Fibroblast of lung (primary cell): ENCODE measurements around the gene ANLN. TPM values are rescaled to one million over a fixed set of nuclear protein-coding genes. Genes with fewer than 3 reads are reported as not detected.
"Not testable (repeated sequence)": the region's sequence is repeated elsewhere in the genome, so short reads cannot be mapped to it uniquely, and the experiment has no call there.

ENCODE experiments used
- DNase-seq, 2 donors: peaks; one replicate each; pipeline versions ENCODE4 v3.0.0 to v3.0.0-alpha.2; 2010; ENCODE audit warnings: low read depth in 2 of 2
- H2AFZ ChIP-seq: 2 replicates; pipeline ENCODE4 v1.5.1; 2012; ENCODE audit warnings: low read length, control low read depth, inconsistent platforms
- H3K27ac ChIP-seq: 2 replicates; pipeline ENCODE4 v1.5.1; 2011; ENCODE audit warnings: low read length, control low read depth; ENCODE audit not compliant: insufficient read depth
- H3K27me3 ChIP-seq: 2 replicates; pipeline ENCODE4 v1.5.1; 2011; ENCODE audit warnings: mild to moderate bottlenecking, low read length; ENCODE audit not compliant: control insufficient read depth, insufficient read depth
- H3K36me3 ChIP-seq: 2 replicates; pipeline ENCODE4 v1.5.1; 2011; ENCODE audit warnings: low read length; ENCODE audit not compliant: control insufficient read depth, insufficient read depth
- H3K4me1 ChIP-seq: 2 replicates; pipeline ENCODE4 v1.5.1; 2011; ENCODE audit warnings: low read length; ENCODE audit not compliant: control insufficient read depth, insufficient read depth; ENCODE audit errors: extremely low read depth
- H3K4me2 ChIP-seq: 2 replicates; pipeline ENCODE4 v1.5.1; 2011; ENCODE audit warnings: low read length, control low read depth; ENCODE audit not compliant: insufficient read depth; ENCODE audit errors: extremely low read depth
- H3K4me3 ChIP-seq, 4 experiments: fragments of 200-600 bp in 1 of 4; sonication (generic) in 1 of 4; replicated peaks in 1 of 4; 2 replicates each; pipeline ENCODE4 v1.5.1; 2011 to 2016; ENCODE audit warnings: low read length in 4 of 4, low read depth in 3 of 4, mild to moderate bottlenecking in 3 of 4, control low read depth in 2 of 4, inconsistent platforms in 1 of 4, mixed read lengths in 1 of 4; ENCODE audit not compliant: insufficient read depth in 1 of 4; ENCODE audit errors: control extremely low read depth in 1 of 4
- H3K79me2 ChIP-seq: 2 replicates; pipeline ENCODE4 v1.5.1; 2012; ENCODE audit warnings: mild to moderate bottlenecking, low read length, inconsistent platforms; ENCODE audit not compliant: control insufficient read depth, insufficient read depth
- H3K9ac ChIP-seq: 2 replicates; pipeline ENCODE4 v1.5.1; 2011; ENCODE audit warnings: mild to moderate bottlenecking, low read length, control low read depth; ENCODE audit not compliant: insufficient read depth
- H3K9me3 ChIP-seq: 2 replicates; pipeline ENCODE4 v1.5.1; 2012; ENCODE audit warnings: low read depth, low read length; ENCODE audit not compliant: control insufficient read depth, insufficient read depth
- H4K20me1 ChIP-seq: 2 replicates; pipeline ENCODE4 v1.5.1; 2011; ENCODE audit warnings: low read length; ENCODE audit not compliant: control insufficient read depth, insufficient read depth; ENCODE audit errors: extremely low read depth
- CTCF ChIP-seq, 2 donors: IDR thresholded peaks in 1 of 2; conservative IDR thresholded peaks in 1 of 2; 1 replicate in 1 of 2; 2 replicates in 1 of 2; pipeline ENCODE4 v1.5.1; 2011 to 2012; ENCODE audit warnings: low read length in 2 of 2, control low read depth in 1 of 2, inconsistent platforms in 1 of 2, low read depth in 1 of 2, mild to moderate bottlenecking in 1 of 2
- EZH2 ChIP-seq: IDR thresholded peaks from 2 replicates; pipeline ENCODE4 v1.5.1; 2012; ENCODE audit warnings: low read length, control low read depth, mild to moderate bottlenecking; ENCODE audit errors: missing control alignments
- polyA plus RNA-seq, 2 donors: library from polyadenylated mRNA; depleted of rRNA in 1 of 2; stranded (reverse) in 1 of 2; unstranded in 1 of 2; fragments of >200 nt; gene quantifications; 2 replicates each; pipeline ENCODE4 v1.2.1, GENCODE V29; 2011 to 2012; ENCODE audit warnings: missing spikeins in 1 of 2
- total RNA-seq: library from RNA; depleted of rRNA; stranded (reverse); fragments of >200 nt; gene quantifications from 2 replicates; pipeline ENCODE4 v1.2.1, GENCODE V29; 2014

Gene ANLN
- total and polyA plus RNA-seq, 2 donors (not counting 1 experiment from before 2014, with no cell fraction given), result 21.5 to 25.3 TPM

- DNase-seq, result no peak
- TF ChIP-seq CTCF (conservative IDR thresholded peaks at IDR 0.05 in 1 of 2, IDR thresholded peaks at IDR 0.05 in 1 of 2; ENCODE audit: low read depth in 1 of 2, low read length in 2 of 2) (no peak), EZH2 (no peak)
- H3K79me2 ChIP-seq, result no peaks in the 10 kb centered on the region
- no peak overlapping the region for H3K27ac ChIP-seq
- H3K9ac ChIP-seq, result no peak overlapping the region
- H3K4me2 ChIP-seq, result no peak overlapping the region
- no peak overlapping the region for H2AFZ ChIP-seq
- H3K4me1 ChIP-seq, result no peaks in the 10 kb centered on the region
- H3K36me3 ChIP-seq, result no peaks in the 10 kb centered on the region
- no peaks in the 10 kb centered on the region for H4K20me1 ChIP-seq
- no peak overlapping the region for H3K4me3 ChIP-seq
- H3K27me3 ChIP-seq, result peaks cover 7% of the 10 kb centered on the region
- H3K9me3 ChIP-seq, result no peaks in the 10 kb centered on the region
These were observed 9.7 kb upstream of the ANLN start for GRCh38 chr7:36379831-36380504.

GRCh38 chr7:36381056-36381455 is 8.6 kb upstream of the ANLN start:
- Histone ChIP-seq H3K9ac (no peak overlapping the region), H3K36me3 (no peaks in the 10 kb centered on the region), H3K27ac (no peak overlapping the region), H3K4me3 (no peak overlapping the region), H4K20me1 (no peaks in the 10 kb centered on the region), H3K79me2 (no peaks in the 10 kb centered on the region), H3K27me3 (peaks cover 7% of the 10 kb centered on the region), H3K4me2 (no peak overlapping the region), H2AFZ (no peak overlapping the region), H3K4me1 (no peaks in the 10 kb centered on the region), H3K9me3 (no peaks in the 10 kb centered on the region)
- no peak for DNase-seq
- no peak for TF ChIP-seq EZH2
- no peak for TF ChIP-seq CTCF (conservative IDR thresholded peaks at IDR 0.05 in 1 of 2, IDR thresholded peaks at IDR 0.05 in 1 of 2; ENCODE audit: low read depth in 1 of 2, low read length in 2 of 2)

DNA sequence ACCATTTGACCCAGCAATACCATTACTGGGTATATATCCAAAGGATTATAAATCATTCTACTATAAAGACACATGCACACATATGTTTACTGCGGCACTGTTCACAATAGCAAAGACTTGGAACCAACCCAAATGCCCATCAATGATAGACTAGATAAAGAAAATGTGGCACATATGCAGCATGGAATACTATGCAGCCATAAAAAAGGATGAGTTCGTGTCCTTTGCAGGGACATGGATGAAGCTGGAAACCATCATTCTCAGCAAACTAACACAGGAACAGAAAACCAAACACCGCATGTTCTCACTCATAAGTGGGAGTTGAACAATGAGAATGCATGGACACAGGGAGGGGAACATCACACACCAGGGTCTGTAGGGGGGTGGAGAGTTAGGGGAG is 6.4 kb upstream of the ANLN start:
- not testable (repeated sequence) for H3K36me3 ChIP-seq, DNase-seq, H3K27ac ChIP-seq, H3K9me3 ChIP-seq, H3K79me2 ChIP-seq, H3K4me3 ChIP-seq, H3K4me1 ChIP-seq, H3K4me2 ChIP-seq, H3K27me3 ChIP-seq, H2AFZ ChIP-seq, H4K20me1 ChIP-seq, H3K9ac ChIP-seq

DNA sequence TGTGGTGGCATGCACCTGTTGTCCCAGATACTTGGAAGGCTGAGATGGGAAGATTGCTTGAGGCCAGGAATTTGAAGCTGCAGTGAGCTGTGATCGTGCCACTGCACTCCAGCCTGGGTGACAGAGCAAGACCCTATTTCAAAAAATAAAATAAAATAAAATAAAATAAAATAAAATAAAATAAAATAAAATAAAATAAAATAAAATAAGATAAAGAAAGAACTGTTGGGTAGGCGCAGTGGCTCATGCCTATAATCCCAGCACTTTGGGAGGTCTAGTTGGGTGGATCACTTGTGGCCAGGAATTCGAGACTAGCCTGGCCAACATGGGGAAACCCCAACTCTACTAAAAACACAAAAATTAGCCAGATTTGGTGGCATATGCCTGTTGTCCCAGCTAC is 4.0 kb upstream of the ANLN start:
- H3K27ac ChIP-seq, H3K36me3 ChIP-seq, H3K79me2 ChIP-seq: not testable (repeated sequence)

More for the DNA sequence above, 4.0 kb upstream of the ANLN start:
- not testable (repeated sequence) for H3K9me3 ChIP-seq, H3K4me3 ChIP-seq, H4K20me1 ChIP-seq, H3K27me3 ChIP-seq, DNase-seq, H2AFZ ChIP-seq, H3K9ac ChIP-seq, H3K4me1 ChIP-seq, H3K4me2 ChIP-seq
